WTC11 (cell line): Measurements from ENCODE around the gene SLC9A4. TPM values are rescaled to one million over a fixed set of nuclear protein-coding genes. Genes with fewer than 3 reads are reported as not detected.

Experiments
- ATAC-seq: fragments of 200-7000 bp; cut with Tn5 transposase; 2 replicates; pipeline ENCODE4 v1.10.0; 2021; ENCODE audit warnings: mild to moderate bottlenecking, moderate library complexity
- CTCF ChIA-PET: fragments of 300-600 bp; sonication (Branson Sonifier 250); formaldehyde crosslinking; loops from one replicate; lab custom pipeline; 2021; ENCODE audit warnings: antibody characterized with exemption; lab: Charles Lee
- POLR2A ChIA-PET: fragments of 350-600 bp; sonication (Branson Sonifier 250); formaldehyde crosslinking; loops from one replicate; lab custom pipeline; 2021; ENCODE audit warnings: antibody characterized with exemption; lab: Charles Lee
- DNase-seq: peaks from one replicate; pipeline ENCODE4 v3.0.0; 2021; ENCODE audit warnings: low spot score
- H3K27ac Mint-ChIP-seq: 2 replicates; pipeline ENCODE4 v1.8.0; 2021; ENCODE audit warnings: mixed read lengths
- H3K27me3 Mint-ChIP-seq: 2 replicates; pipeline ENCODE4 v1.8.0; 2021; ENCODE audit warnings: low read depth, mild to moderate bottlenecking, moderate library complexity, mixed read lengths
- H3K36me3 Mint-ChIP-seq: 2 replicates; pipeline ENCODE4 v1.8.0; 2021; ENCODE audit warnings: mixed read lengths
- H3K4me1 Mint-ChIP-seq: 2 replicates; pipeline ENCODE4 v1.8.0; 2022; ENCODE audit warnings: mixed read lengths
- H3K4me3 Mint-ChIP-seq: 2 replicates; pipeline ENCODE4 v1.8.0; 2021; ENCODE audit warnings: mild to moderate bottlenecking, moderate library complexity, mixed read lengths
- H3K9me3 Mint-ChIP-seq: 2 replicates; pipeline ENCODE4 v1.8.0; 2021; ENCODE audit warnings: mixed read lengths
- CREB1 ChIP-seq: sonication (generic); formaldehyde crosslinking; IDR thresholded peaks from 2 replicates; pipeline ENCODE4 v1.8.0; 2023; ENCODE audit warnings: mild to moderate bottlenecking, missing genetic modification reagents
- ELF4 ChIP-seq: sonication (generic); formaldehyde crosslinking; IDR thresholded peaks from 2 replicates; pipeline ENCODE4 v1.8.1; 2022; ENCODE audit warnings: low read depth, mild to moderate bottlenecking, moderate library complexity, missing genetic modification reagents
- ESRRA ChIP-seq: sonication (generic); formaldehyde crosslinking; IDR thresholded peaks from 2 replicates; pipeline ENCODE4 v1.8.1; 2022; ENCODE audit warnings: mild to moderate bottlenecking, missing genetic modification reagents, borderline replicate concordance
- ETV6 ChIP-seq: sonication (generic); formaldehyde crosslinking; IDR thresholded peaks from 2 replicates; pipeline ENCODE4 v1.8.1; 2022; ENCODE audit warnings: mild to moderate bottlenecking, missing genetic modification reagents
- FOXP1 ChIP-seq: sonication (generic); formaldehyde crosslinking; IDR thresholded peaks from 2 replicates; pipeline ENCODE4 v1.8.0; 2022; ENCODE audit warnings: missing genetic modification reagents, mild to moderate bottlenecking, moderate library complexity, borderline replicate concordance
- IRF2 ChIP-seq: sonication (generic); formaldehyde crosslinking; IDR thresholded peaks from 2 replicates; pipeline ENCODE4 v1.8.0; 2022; ENCODE audit warnings: low read depth, missing genetic modification reagents, borderline replicate concordance
- JAZF1 ChIP-seq: fragments of 250-450 bp; sonication (Bioruptor Pico); IDR thresholded peaks from 2 replicates; pipeline ENCODE4 v1.9.0; 2021; ENCODE audit warnings: moderate library complexity, mild to moderate bottlenecking, inconsistent platforms
- JUN ChIP-seq: sonication (generic); formaldehyde crosslinking; IDR thresholded peaks from 2 replicates; pipeline ENCODE4 v1.8.0; 2023; ENCODE audit warnings: mild to moderate bottlenecking, missing genetic modification reagents
- KAT7 ChIP-seq: sonication (generic); formaldehyde crosslinking; IDR thresholded peaks from 2 replicates; pipeline ENCODE4 v1.8.1; 2023; ENCODE audit warnings: missing genetic modification reagents, mild to moderate bottlenecking, borderline replicate concordance
- OVOL2 ChIP-seq: fragments of 250-450 bp; sonication (Bioruptor Pico); IDR thresholded peaks from 2 replicates; pipeline ENCODE4 v1.9.0; 2021; ENCODE audit warnings: mild to moderate bottlenecking, borderline replicate concordance
- PRRX2 ChIP-seq: fragments of 250-450 bp; sonication (Bioruptor Pico); IDR thresholded peaks from 2 replicates; pipeline ENCODE4 v1.8.0; 2021; ENCODE audit warnings: mild to moderate bottlenecking
- RORB ChIP-seq: fragments of 250-450 bp; sonication (Bioruptor Pico); IDR thresholded peaks from 2 replicates; pipeline ENCODE4 v1.9.0; 2021; ENCODE audit warnings: mild to moderate bottlenecking
- SOX15 ChIP-seq: fragments of 250-450 bp; sonication (Bioruptor Pico); IDR thresholded peaks from 2 replicates; pipeline ENCODE4 v1.9.0; 2021; ENCODE audit warnings: mild to moderate bottlenecking
- TEAD4 ChIP-seq: sonication (generic); formaldehyde crosslinking; IDR thresholded peaks from 2 replicates; pipeline ENCODE4 v1.8.0; 2022; ENCODE audit warnings: mild to moderate bottlenecking, missing genetic modification reagents
- TP53 ChIP-seq: sonication (generic); formaldehyde crosslinking; IDR thresholded peaks from 2 replicates; pipeline ENCODE4 v1.8.1; 2023; ENCODE audit warnings: mild to moderate bottlenecking, missing genetic modification reagents
- ZBTB21 ChIP-seq: sonication (generic); formaldehyde crosslinking; IDR thresholded peaks from 2 replicates; pipeline ENCODE4 v1.8.1; 2023; ENCODE audit warnings: mild to moderate bottlenecking, missing genetic modification reagents, borderline replicate concordance
- ZNF671 ChIP-seq: fragments of 250-450 bp; sonication (Bioruptor Pico); IDR thresholded peaks from 2 replicates; pipeline ENCODE4 v1.8.0; 2021; ENCODE audit warnings: mild to moderate bottlenecking
- total RNA-seq: library from RNA; stranded (reverse); gene quantifications from 3 replicates; pipeline ENCODE4 v1.2.3, GENCODE V29; 2021
- TF ChIP-seq, protein P1 (sequence below): sonication (generic); formaldehyde crosslinking; IDR thresholded peaks from 2 replicates; pipeline ENCODE4 v1.8.1; 2022; ENCODE audit warnings: mild to moderate bottlenecking, missing genetic modification reagents, moderate library complexity, borderline replicate concordance
- TF ChIP-seq, protein P2 (sequence below): fragments of 250-450 bp; sonication (Bioruptor Pico); IDR thresholded peaks from 2 replicates; pipeline ENCODE4 v2.1.2; 2022; ENCODE audit warnings: mild to moderate bottlenecking, moderate library complexity
- TF ChIP-seq, protein P3 (sequence below): sonication (generic); formaldehyde crosslinking; conservative IDR thresholded peaks from 2 replicates; pipeline ENCODE4 v1.8.1; 2022; ENCODE audit warnings: mild to moderate bottlenecking, missing genetic modification reagents
- TF ChIP-seq, protein P4 (sequence below): sonication (generic); formaldehyde crosslinking; IDR thresholded peaks from 2 replicates; pipeline ENCODE4 v1.8.1; 2023; ENCODE audit warnings: mild to moderate bottlenecking, missing genetic modification reagents, borderline replicate concordance
- TF ChIP-seq, protein P5 (sequence below): fragments of 250-450 bp; sonication (Bioruptor Pico); IDR thresholded peaks from 2 replicates; pipeline ENCODE4 v1.9.0; 2021; ENCODE audit warnings: mild to moderate bottlenecking
- TF ChIP-seq, protein P6 (sequence below): sonication (generic); formaldehyde crosslinking; IDR thresholded peaks from 2 replicates; pipeline ENCODE4 v1.8.1; 2023; ENCODE audit warnings: mild to moderate bottlenecking, missing genetic modification reagents

The SLC9A4 gene
- total RNA-seq, 1 experiment from 2014 or later, result 0.11 TPM

DNA sequence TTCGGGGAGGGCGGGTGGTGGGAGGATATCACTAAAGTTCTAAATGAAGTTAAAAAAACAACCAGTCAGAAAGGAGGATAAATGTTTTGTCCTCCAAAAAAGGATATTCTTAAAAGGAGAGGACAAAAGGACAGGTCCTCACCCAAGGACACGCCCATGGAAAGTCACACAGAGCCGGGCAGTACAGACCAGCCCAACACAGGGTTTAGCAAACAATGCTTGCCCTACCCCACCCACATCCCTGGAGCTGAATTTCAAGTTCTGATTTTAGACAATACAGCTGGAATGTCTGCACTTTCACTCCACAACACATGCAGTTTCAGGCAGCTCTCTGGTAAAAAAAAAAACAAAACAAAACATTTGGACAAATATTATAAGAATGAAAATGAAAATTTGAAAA lies 67.9 kb downstream of the SLC9A4 start (continued):
- TF ChIP-seq ZNF671 (CRISPR knock-in tag), result no peak
- no peak for TF ChIP-seq JUN (CRISPR knock-in tag)
- no peak for TF ChIP-seq TP53
- no peak for TF ChIP-seq CREB1 (CRISPR knock-in tag)
- no peak for TF ChIP-seq IRF2
- no peak for TF ChIP-seq ELF4
- TF ChIP-seq, protein P1, sequence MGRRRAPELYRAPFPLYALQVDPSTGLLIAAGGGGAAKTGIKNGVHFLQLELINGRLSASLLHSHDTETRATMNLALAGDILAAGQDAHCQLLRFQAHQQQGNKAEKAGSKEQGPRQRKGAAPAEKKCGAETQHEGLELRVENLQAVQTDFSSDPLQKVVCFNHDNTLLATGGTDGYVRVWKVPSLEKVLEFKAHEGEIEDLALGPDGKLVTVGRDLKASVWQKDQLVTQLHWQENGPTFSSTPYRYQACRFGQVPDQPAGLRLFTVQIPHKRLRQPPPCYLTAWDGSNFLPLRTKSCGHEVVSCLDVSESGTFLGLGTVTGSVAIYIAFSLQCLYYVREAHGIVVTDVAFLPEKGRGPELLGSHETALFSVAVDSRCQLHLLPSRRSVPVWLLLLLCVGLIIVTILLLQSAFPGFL (CRISPR knock-in tag), result no peak
- no peak for TF ChIP-seq TEAD4 (CRISPR knock-in tag)

DNA sequence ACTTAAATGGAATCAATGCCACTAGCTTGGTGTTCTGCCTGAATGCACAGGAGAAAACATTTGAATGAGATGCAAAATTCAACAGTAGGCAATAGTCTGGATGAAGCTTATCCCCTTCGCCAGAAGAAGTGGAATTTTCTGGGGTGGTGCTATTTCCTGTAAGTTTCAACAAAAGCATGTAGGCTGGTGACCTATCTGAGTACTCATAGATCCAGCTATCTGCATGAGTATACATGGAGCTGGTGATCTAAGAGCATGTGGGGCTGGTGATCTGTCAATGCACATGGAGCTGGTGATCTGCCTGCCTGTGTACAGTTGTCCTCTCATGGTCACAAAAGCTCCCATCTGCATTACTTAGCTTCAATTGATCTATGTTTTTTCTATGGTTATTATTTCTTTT lies 71.2 kb downstream of the SLC9A4 start:
- no peak for ATAC-seq
- Mint-ChIP-seq H3K4me3 (no peak overlapping the region), H3K27me3 (peaks cover 3% of the 10 kb centered on the region; the same call in 1 of the 2 replicates), H3K9me3 (peaks cover 28% of the 10 kb centered on the region), H3K36me3 (peaks cover 6% of the 10 kb centered on the region; the same call in 1 of the 2 replicates), H3K27ac (no peak overlapping the region)
- ChIA-PET POLR2A (no interaction called here), CTCF (no interaction called here)
- DNase-seq, result no peak
- TF ChIP-seq ESRRA (CRISPR knock-in tag) (no peak), ETV6 (no peak), RORB (CRISPR knock-in tag) (no peak), FOXP1 (CRISPR knock-in tag) (no peak), ZBTB21 (CRISPR knock-in tag) (no peak), KAT7 (CRISPR knock-in tag) (no peak), OVOL2 (CRISPR knock-in tag) (no peak), PRRX2 (CRISPR knock-in tag) (no peak), JAZF1 (CRISPR knock-in tag) (no peak), SOX15 (CRISPR knock-in tag) (no peak)
- TF ChIP-seq, protein P2, sequence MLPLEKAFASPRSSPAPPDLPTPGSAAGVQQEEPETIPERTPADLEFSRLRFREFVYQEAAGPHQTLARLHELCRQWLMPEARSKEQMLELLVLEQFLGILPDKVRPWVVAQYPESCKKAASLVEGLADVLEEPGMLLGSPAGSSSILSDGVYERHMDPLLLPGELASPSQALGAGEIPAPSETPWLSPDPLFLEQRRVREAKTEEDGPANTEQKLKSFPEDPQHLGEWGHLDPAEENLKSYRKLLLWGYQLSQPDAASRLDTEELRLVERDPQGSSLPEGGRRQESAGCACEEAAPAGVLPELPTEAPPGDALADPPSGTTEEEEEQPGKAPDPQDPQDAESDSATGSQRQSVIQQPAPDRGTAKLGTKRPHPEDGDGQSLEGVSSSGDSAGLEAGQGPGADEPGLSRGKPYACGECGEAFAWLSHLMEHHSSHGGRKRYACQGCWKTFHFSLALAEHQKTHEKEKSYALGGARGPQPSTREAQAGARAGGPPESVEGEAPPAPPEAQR (CRISPR knock-in tag), result no peak
- TF ChIP-seq, protein P3, sequence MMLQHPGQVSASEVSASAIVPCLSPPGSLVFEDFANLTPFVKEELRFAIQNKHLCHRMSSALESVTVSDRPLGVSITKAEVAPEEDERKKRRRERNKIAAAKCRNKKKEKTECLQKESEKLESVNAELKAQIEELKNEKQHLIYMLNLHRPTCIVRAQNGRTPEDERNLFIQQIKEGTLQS, result no peak
- TF ChIP-seq, protein P4, sequence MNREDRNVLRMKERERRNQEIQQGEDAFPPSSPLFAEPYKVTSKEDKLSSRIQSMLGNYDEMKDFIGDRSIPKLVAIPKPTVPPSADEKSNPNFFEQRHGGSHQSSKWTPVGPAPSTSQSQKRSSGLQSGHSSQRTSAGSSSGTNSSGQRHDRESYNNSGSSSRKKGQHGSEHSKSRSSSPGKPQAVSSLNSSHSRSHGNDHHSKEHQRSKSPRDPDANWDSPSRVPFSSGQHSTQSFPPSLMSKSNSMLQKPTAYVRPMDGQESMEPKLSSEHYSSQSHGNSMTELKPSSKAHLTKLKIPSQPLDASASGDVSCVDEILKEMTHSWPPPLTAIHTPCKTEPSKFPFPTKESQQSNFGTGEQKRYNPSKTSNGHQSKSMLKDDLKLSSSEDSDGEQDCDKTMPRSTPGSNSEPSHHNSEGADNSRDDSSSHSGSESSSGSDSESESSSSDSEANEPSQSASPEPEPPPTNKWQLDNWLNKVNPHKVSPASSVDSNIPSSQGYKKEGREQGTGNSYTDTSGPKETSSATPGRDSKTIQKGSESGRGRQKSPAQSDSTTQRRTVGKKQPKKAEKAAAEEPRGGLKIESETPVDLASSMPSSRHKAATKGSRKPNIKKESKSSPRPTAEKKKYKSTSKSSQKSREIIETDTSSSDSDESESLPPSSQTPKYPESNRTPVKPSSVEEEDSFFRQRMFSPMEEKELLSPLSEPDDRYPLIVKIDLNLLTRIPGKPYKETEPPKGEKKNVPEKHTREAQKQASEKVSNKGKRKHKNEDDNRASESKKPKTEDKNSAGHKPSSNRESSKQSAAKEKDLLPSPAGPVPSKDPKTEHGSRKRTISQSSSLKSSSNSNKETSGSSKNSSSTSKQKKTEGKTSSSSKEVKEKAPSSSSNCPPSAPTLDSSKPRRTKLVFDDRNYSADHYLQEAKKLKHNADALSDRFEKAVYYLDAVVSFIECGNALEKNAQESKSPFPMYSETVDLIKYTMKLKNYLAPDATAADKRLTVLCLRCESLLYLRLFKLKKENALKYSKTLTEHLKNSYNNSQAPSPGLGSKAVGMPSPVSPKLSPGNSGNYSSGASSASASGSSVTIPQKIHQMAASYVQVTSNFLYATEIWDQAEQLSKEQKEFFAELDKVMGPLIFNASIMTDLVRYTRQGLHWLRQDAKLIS (CRISPR knock-in tag), result no peak
- TF ChIP-seq, protein P5, sequence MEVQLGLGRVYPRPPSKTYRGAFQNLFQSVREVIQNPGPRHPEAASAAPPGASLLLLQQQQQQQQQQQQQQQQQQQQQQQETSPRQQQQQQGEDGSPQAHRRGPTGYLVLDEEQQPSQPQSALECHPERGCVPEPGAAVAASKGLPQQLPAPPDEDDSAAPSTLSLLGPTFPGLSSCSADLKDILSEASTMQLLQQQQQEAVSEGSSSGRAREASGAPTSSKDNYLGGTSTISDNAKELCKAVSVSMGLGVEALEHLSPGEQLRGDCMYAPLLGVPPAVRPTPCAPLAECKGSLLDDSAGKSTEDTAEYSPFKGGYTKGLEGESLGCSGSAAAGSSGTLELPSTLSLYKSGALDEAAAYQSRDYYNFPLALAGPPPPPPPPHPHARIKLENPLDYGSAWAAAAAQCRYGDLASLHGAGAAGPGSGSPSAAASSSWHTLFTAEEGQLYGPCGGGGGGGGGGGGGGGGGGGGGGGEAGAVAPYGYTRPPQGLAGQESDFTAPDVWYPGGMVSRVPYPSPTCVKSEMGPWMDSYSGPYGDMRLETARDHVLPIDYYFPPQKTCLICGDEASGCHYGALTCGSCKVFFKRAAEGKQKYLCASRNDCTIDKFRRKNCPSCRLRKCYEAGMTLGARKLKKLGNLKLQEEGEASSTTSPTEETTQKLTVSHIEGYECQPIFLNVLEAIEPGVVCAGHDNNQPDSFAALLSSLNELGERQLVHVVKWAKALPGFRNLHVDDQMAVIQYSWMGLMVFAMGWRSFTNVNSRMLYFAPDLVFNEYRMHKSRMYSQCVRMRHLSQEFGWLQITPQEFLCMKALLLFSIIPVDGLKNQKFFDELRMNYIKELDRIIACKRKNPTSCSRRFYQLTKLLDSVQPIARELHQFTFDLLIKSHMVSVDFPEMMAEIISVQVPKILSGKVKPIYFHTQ, result no peak
- TF ChIP-seq, protein P6, sequence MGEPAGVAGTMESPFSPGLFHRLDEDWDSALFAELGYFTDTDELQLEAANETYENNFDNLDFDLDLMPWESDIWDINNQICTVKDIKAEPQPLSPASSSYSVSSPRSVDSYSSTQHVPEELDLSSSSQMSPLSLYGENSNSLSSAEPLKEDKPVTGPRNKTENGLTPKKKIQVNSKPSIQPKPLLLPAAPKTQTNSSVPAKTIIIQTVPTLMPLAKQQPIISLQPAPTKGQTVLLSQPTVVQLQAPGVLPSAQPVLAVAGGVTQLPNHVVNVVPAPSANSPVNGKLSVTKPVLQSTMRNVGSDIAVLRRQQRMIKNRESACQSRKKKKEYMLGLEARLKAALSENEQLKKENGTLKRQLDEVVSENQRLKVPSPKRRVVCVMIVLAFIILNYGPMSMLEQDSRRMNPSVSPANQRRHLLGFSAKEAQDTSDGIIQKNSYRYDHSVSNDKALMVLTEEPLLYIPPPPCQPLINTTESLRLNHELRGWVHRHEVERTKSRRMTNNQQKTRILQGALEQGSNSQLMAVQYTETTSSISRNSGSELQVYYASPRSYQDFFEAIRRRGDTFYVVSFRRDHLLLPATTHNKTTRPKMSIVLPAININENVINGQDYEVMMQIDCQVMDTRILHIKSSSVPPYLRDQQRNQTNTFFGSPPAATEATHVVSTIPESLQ (CRISPR knock-in tag), result no peak
- TF ChIP-seq, all 79 proteins: peak for 0
- no peaks in the 10 kb centered on the region for H3K4me1 Mint-ChIP-seq
